Measurements from ENCODE around the gene ZMIZ1.

DNA sequence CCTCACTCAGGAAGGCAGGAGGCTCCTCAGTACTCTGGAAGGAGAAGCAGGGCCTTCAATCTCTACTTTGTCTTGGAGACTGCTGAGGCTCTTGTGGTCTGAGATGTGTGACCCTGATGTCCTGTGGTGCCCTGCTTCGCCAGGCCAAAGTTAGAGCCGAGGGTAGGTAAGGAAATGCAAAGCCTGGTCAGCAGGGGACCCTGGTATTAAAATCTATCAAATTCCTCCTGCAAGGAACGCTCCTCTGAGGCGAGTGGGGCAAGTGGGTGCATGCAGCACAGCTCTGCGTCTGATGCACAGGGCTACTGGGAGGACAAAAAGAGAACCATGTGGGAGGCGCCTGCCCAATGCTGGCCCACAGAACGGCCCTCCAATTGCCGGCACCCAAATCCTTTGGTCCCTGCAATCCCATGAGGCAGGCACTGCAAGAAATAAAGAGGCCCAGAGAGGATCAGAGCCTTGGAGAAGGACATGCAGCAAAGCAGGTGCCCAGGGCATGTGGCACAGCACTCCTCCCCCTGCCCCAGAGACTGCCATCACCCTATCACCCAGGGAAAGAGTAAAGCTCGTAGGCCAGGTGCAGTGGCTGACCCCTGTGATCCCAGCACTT lies 23.1 kb upstream of the ZMIZ1 start:
- TF ChIP-seq, protein P1, sequence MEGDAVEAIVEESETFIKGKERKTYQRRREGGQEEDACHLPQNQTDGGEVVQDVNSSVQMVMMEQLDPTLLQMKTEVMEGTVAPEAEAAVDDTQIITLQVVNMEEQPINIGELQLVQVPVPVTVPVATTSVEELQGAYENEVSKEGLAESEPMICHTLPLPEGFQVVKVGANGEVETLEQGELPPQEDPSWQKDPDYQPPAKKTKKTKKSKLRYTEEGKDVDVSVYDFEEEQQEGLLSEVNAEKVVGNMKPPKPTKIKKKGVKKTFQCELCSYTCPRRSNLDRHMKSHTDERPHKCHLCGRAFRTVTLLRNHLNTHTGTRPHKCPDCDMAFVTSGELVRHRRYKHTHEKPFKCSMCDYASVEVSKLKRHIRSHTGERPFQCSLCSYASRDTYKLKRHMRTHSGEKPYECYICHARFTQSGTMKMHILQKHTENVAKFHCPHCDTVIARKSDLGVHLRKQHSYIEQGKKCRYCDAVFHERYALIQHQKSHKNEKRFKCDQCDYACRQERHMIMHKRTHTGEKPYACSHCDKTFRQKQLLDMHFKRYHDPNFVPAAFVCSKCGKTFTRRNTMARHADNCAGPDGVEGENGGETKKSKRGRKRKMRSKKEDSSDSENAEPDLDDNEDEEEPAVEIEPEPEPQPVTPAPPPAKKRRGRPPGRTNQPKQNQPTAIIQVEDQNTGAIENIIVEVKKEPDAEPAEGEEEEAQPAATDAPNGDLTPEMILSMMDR (conservative IDR thresholded peaks at IDR 0.05; ENCODE audit: low read length), result no peak
- TF ChIP-seq EZH2phosphoT487 (IDR thresholded peaks at IDR 0.05; ENCODE audit: borderline replicate concordance), result no peak

All from Loucy (cell line).